Measurements from ENCODE around the gene AFAP1. TPM values are rescaled to one million over a fixed set of nuclear protein-coding genes. Genes with fewer than 3 reads are reported as not detected.

The AFAP1 gene
- total RNA-seq, 1 donor from 2014 or later: 6.7 TPM

- Histone ChIP-seq H3K27me3 (no peaks in the 10 kb centered on the region), H3K4me3 (no peak overlapping the region), H4K20me1 (ENCODE audit: low read depth) (no peaks in the 10 kb centered on the region), H3K9me3 (ENCODE audit: low read depth) (no peaks in the 10 kb centered on the region), H3K36me3 (no peaks in the 10 kb centered on the region), H3K9ac (no peak overlapping the region), H3F3A (ENCODE audit: low read depth) (peaks cover 6% of the 10 kb centered on the region), H3K4me1 (peaks cover 36% of the 10 kb centered on the region), H3K4me2 (peak overlapping the region; percentile 37), H3K27ac (no peak overlapping the region), H3K79me2 (ENCODE audit: low read depth) (peaks cover 46% of the 10 kb centered on the region), H2AFZ (replicated peaks) (no peak overlapping the region)
- peaks cover 48% of the 10 kb centered on the region for H3K4me1 Mint-ChIP-seq
- H3K9me3 Mint-ChIP-seq: no peaks in the 10 kb centered on the region
- no peak overlapping the region for H3K4me3 Mint-ChIP-seq
- DNase-seq (ENCODE audit: low spot score): no peak
- peak overlapping the region; percentile 94 for H3K27ac Mint-ChIP-seq
- peaks cover 3% of the 10 kb centered on the region for H3K27me3 Mint-ChIP-seq (ENCODE audit: insufficient read depth, low read depth)
- H3K36me3 Mint-ChIP-seq: no peaks in the 10 kb centered on the region
- TF ChIP-seq EZH2 (IDR thresholded peaks at IDR 0.05) (no peak), CTCF (IDR thresholded peaks at IDR 0.05) (no peak), EZH2phosphoT487 (IDR thresholded peaks at IDR 0.05) (no peak)
These were observed 30.0 kb downstream of the AFAP1 start for GRCh38 chr4:7909463-7910262.

- Mint-ChIP-seq H3K36me3 (no peaks in the 10 kb centered on the region), H3K9me3 (no peaks in the 10 kb centered on the region), H3K4me1 (peaks cover 57% of the 10 kb centered on the region), H3K27ac (no peak overlapping the region), H3K27me3 (ENCODE audit: insufficient read depth, low read depth) (peaks cover 3% of the 10 kb centered on the region), H3K4me3 (no peak overlapping the region)
- no peaks in the 10 kb centered on the region for H4K20me1 ChIP-seq (ENCODE audit: low read depth)
- peaks cover 40% of the 10 kb centered on the region for H3K4me1 ChIP-seq
- H3K4me3 ChIP-seq: no peak overlapping the region
- TF ChIP-seq CTCF (IDR thresholded peaks at IDR 0.05) (no peak), EZH2 (IDR thresholded peaks at IDR 0.05) (no peak), EZH2phosphoT487 (IDR thresholded peaks at IDR 0.05) (no peak)
- H3K27me3 ChIP-seq: no peaks in the 10 kb centered on the region
- no peak overlapping the region for H3K9ac ChIP-seq
- H3F3A ChIP-seq (ENCODE audit: low read depth): peaks cover 6% of the 10 kb centered on the region
- H3K79me2 ChIP-seq (ENCODE audit: low read depth): peaks cover 46% of the 10 kb centered on the region
- H3K36me3 ChIP-seq: no peaks in the 10 kb centered on the region
- no peak overlapping the region for H2AFZ ChIP-seq (replicated peaks)
- no peak overlapping the region for H3K27ac ChIP-seq
- DNase-seq (ENCODE audit: low spot score): no peak
- H3K9me3 ChIP-seq (ENCODE audit: low read depth): no peaks in the 10 kb centered on the region
- H3K4me2 ChIP-seq: no peak overlapping the region
These were observed 31.0 kb downstream of the AFAP1 start for GRCh38 chr4:7908668-7909067.

- H2AFZ ChIP-seq (replicated peaks): no peak overlapping the region
- no peak overlapping the region for H3K27ac Mint-ChIP-seq
- no peak overlapping the region for H3K27ac ChIP-seq
- H3F3A ChIP-seq (ENCODE audit: low read depth): peaks cover 6% of the 10 kb centered on the region
- no peaks in the 10 kb centered on the region for H3K36me3 ChIP-seq
- H3K27me3 ChIP-seq: no peaks in the 10 kb centered on the region
- DNase-seq (ENCODE audit: low spot score): no peak
- H3K9me3 Mint-ChIP-seq: no peaks in the 10 kb centered on the region
- H3K79me2 ChIP-seq (ENCODE audit: low read depth): peaks cover 39% of the 10 kb centered on the region
- H3K4me3 ChIP-seq: no peak overlapping the region
- peaks cover 48% of the 10 kb centered on the region for H3K4me1 ChIP-seq
- peaks cover under 1% of the 10 kb centered on the region for H4K20me1 ChIP-seq (ENCODE audit: low read depth)
- H3K9me3 ChIP-seq (ENCODE audit: low read depth): no peaks in the 10 kb centered on the region
- no peak overlapping the region for H3K9ac ChIP-seq
- no peak for TF ChIP-seq EZH2phosphoT487 (IDR thresholded peaks at IDR 0.05)
- TF ChIP-seq EZH2 (IDR thresholded peaks at IDR 0.05): no peak
- TF ChIP-seq CTCF (IDR thresholded peaks at IDR 0.05): no peak
- H3K36me3 Mint-ChIP-seq: no peaks in the 10 kb centered on the region
- peaks cover 3% of the 10 kb centered on the region for H3K27me3 Mint-ChIP-seq (ENCODE audit: insufficient read depth, low read depth)
- no peak overlapping the region for H3K4me2 ChIP-seq
- H3K4me3 Mint-ChIP-seq: no peak overlapping the region
- peaks cover 67% of the 10 kb centered on the region for H3K4me1 Mint-ChIP-seq
These were observed 32.5 kb downstream of the AFAP1 start for GRCh38 chr4:7907142-7907541.

Measured in neural progenitor cell (in vitro differentiated cells).